Activated T-helper 1 cell treated with Interleukin-2 at 50 U/mL for 16 hours (primary cell): ENCODE data around the gene CDR2.
"Not testable (repeated sequence)": the region's sequence is repeated elsewhere in the genome, so short reads cannot be mapped to it uniquely, and the experiment has no call there.

Source experiments
- DNase-seq: peaks from one replicate; pipeline ENCODE4 v3.0.0-alpha.2; 2020; ENCODE audit warnings: low read depth

Gene CDR2

DNA sequence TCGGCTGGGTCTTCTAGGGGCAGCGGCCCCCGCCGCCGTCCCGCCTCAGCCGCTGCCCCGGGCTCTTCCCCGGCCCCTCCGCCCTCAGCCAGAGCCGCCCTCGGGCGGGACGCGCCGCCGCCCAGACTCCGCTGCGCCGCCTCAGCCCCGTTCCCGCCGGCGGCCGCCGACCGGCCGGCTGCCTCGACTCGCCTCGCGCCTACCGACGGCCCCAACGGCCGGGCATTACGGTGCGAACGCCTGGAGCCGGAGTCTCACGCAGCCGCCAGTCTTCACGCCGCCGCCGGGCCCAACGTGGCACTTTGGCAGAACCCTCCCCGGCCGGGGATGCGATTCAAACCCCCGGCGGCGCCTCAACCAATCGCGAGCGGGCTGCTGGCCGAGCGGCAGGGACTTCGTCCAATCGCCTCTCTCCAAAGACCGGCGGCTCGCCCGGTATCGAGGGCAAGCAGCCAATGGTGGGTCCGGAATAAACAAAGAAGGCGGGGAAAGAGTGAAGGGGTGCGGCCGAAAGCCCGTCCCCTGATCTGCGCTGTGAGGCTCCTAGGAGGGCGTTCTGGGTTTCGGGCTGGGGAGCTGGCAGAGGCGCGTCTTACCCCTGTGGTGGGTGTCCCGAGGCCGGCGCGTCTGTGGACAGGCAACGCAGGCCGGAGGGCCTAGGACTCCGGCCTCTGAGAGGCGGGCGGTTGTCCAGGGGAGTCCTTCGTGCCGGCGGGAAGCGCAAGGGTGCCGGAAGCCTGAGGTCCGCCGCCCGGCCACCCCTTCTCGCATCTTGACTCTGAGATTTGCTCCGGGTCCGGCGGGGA lies at the start of gene CDR2:
CDR2 (minus strand) TSS at position 309 of the 806 bp plus-strand sequence. CDS start 310 bp downstream, outside the sequence.
- DNase-seq: peak; percentile 98

DNA sequence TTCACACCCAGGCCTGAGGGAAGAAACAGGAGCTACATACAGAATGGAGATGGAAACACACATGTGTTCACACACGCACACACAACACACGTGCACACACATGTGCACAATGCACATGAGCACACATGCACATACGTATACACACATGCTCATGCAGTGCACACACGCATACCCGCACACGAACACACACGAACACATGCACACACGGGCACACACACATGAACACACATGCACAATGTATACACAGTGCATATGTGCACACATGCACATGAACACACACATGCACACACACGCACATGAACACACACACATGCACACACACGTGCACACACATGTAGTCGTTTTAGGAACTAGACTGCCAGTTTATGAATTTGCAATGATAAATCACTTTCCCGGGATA lies 49.3 kb upstream of the CDR2 start:
- DNase-seq: no peak

- DNase-seq: no peak
These were observed 46.7 kb upstream of the CDR2 start for GRCh38 chr16:22421136-22421535.

DNA sequence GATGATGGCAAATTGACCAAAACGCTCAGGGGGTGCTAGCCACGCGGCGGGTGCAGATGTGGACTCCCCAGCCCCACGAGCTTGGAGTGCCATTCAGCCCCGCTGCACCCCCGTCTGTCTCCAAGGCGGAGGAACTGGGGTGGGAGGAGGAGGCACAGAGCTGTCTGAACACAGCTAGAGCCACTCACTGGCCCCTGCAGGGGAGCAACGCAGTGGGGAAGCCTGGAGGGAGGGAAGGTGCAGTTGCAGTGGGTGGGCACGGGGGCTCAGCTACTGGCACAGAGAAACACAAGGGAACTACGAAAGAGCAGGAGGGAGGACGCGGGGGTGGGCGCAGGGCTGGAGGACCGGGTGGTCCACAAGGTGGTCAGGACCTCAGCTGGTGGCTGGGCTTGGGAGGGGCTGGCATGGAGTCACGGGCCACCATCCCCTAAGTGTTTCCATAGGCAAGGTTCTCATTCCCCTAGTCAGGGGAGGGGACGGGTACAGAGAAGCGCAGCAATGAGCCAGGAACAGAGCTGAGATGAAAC lies 46.3 kb upstream of the CDR2 start:
- no peak for DNase-seq

- DNase-seq: no peak
These were observed 45.5 kb upstream of the CDR2 start for GRCh38 chr16:22419908-22420307.

DNA sequence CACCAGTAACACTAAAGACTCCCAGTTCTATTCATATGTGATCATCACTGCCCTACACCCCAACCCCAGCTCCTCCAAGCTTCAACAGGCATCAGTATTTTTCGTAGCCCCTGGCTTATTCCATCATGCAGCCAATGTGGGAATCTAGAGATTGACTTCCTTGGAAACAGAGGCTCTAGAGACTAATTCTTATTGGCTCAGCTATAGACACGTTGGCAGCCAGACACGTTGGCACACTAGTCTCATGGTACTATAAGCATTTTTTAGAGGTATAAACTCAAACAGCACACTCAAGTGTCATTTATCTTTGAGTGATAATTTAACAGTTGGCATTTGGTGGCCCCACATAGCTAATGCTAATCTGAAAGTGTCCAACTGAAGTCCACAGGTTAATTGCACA lies 44.4 kb upstream of the CDR2 start:
- no peak for DNase-seq

GRCh38 chr16:22417798-22418197 lies 43.4 kb upstream of the CDR2 start:
- not testable (repeated sequence) for DNase-seq

DNA sequence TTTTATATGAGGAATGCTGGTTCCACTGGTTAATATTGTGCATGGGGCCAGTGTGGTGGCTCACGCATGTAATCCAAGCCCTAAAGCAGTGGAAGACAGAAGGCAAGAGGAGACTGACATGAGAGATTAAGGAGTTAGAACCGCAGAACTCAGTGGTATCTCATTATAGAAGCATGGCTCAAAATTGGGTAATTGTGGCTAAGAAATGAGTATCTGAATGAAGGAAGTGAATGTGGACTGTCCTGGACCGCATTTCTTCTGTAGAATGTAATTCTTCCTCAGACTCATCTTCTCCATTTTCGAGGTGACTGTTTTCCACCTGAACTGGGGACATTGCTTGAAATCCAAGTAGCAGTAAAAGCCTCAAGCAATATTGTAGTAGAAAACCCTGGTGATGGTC lies 42.6 kb upstream of the CDR2 start:
- no peak for DNase-seq

GRCh38 chr16:22413819-22414218 lies 39.4 kb upstream of the CDR2 start:
- no peak for DNase-seq

DNA sequence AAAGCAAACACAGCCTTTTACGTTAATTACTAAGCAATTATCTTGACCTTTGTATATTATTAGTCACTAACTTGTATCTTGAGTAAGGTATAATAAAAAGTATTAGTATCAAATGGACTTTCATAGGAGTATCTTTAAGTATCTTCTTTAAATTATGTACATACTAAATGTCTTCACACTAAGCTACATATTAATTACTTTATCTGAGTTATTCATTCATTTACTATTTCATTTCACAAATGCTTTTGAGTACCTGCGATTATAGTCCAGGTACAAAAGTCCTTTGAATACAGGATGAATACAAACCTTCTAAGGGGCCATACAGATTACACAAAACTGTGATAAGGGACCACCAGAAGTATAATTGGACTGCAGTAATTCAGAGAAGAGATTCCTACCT lies 33.1 kb upstream of the CDR2 start:
- DNase-seq: no peak

- no peak for DNase-seq
These were observed 27.8 kb upstream of the CDR2 start for GRCh38 chr16:22402191-22402590.

- no peak for DNase-seq
These were observed 26.5 kb upstream of the CDR2 start for GRCh38 chr16:22400900-22401299.

DNA sequence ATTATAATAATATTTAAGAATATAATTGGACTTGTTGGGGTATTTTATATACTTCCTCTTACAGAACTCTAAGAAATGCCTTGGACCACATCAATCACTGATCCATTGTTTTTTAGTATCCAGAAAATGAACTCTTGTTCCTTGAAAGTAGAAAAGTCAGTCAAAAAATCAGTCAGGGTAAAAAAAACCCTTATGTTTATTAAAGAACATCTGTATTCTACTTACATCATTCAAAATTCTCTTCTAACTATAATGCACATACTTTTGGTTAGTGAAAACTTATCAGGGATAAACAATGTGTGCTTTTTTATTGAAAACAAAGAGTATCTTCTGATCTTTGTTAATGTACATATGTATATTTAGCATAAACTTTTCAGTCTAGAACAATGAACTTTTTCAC lies 23.5 kb upstream of the CDR2 start:
- no peak for DNase-seq

GRCh38 chr16:22397464-22397863 lies 23.0 kb upstream of the CDR2 start:
- DNase-seq: no peak

- DNase-seq: no peak
These were observed 21.5 kb upstream of the CDR2 start for GRCh38 chr16:22395960-22396359.

DNA sequence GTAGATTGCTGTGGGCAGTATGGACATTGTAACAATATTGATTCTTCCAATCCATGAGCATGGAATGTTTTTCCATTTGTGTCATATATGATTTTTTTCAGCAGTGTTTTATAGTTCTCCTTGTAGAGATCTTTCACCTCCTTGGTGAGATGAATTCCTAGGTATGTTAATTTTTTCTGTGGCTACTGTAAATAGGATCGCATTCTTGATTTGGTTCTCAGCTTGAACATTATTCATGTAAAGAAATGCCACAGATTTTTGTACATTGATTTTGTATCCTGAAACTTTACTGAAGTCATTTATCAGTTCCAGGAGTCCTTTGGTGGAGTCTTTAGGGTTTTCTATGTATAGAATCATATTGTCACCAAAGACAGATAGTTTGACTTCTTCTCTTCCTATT lies 19.7 kb upstream of the CDR2 start:
- no peak for DNase-seq

DNA sequence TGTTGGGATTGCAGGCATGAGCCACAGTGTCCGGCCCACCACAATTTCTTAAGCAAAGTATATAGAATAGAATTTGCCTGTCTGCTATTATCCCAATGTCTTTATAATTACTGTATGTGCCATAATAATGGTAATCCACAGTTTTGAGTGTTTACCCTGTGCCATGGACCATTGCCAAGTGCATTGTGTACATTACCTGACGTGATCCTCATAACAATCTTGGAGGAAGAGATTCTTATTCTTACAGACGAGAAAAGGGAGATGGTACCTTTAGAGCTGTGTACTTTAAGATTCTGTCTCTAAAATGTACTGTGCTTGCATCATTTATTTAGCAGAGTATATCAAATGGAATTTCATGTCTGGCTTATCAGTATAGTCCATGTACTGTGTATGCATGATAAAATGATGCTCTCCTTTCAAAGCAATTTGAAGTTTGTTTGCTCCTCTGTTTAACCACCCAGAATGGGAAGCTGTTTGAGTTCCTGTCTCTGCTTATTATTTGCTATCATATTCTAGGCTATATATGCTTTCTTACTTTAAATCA lies 13.8 kb upstream of the CDR2 start:
- DNase-seq: no peak

GRCh38 chr16:22386976-22387375 lies 12.6 kb upstream of the CDR2 start:
- DNase-seq: no peak

GRCh38 chr16:22385196-22385595 lies 10.8 kb upstream of the CDR2 start:
- DNase-seq: no peak

DNA sequence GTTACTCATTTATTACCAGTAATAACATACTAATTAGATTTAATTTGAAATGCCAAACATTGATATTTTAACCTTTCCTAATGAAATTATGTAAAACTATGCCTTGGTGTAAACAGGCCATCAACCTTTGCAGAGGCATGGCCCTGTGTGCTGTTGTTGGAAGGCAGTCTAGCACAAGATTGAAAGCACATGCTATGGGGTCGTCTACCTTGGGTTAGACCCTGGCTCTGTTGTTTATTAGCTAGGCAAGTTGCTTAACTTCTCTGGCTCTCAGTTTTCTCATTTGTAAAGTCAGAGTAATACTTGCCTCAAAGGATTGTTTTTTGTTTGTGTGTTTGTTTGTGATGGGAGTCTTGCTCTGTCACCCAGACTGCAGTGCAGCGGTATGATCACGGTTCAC lies 9.4 kb upstream of the CDR2 start:
- no peak for DNase-seq

- DNase-seq: no peak
These were observed 7.0 kb upstream of the CDR2 start for GRCh38 chr16:22381392-22381791.

DNA sequence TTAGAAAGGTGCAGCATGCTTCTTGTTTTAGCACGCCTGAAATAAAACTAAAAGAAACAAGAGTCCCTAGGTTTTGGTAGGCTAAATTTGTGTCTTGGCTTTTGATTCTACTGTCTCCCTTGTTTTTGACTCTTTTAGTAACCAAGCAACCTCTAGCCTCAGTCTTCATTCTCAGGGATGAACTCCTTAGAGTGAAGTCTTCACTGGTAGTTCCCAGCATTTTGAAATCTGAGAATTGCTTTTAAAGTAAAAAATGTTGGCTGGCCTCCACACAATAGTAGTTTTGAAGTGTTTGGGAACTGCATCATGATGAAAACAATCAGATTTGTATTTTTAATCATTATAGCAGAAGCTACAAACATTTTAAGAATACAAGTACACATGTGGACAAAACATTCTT lies 6.1 kb upstream of the CDR2 start:
- no peak for DNase-seq

- no peak for DNase-seq
These were observed 5.2 kb upstream of the CDR2 start for GRCh38 chr16:22379656-22380055.
